ENCODE results near the gene ERG. TPM values are rescaled to one million over a fixed set of nuclear protein-coding genes. Genes with fewer than 3 reads are reported as not detected.

Gene ERG
- total RNA-seq, 1 experiment from 2014 or later, result not detected

DNA sequence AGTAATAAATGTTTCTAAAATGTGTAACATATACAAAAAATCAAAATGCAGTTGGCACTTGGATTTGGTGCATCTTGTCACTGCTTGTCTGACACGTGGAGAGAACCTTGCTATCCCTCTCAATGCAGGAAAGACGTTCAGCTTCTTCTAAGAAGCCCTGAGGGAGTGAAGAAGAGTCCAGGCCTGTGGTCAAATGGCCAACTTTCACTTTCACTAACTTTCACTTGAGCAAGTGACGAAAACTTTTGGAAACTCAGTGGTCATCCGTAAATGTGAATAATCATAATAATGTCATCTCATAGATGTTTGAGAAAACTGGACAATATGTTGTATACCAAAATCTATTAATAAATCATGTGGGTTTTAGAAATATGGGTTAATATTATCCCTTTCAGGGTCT, 61.9 kb downstream of the ERG start:
- TF ChIP-seq, protein P1, sequence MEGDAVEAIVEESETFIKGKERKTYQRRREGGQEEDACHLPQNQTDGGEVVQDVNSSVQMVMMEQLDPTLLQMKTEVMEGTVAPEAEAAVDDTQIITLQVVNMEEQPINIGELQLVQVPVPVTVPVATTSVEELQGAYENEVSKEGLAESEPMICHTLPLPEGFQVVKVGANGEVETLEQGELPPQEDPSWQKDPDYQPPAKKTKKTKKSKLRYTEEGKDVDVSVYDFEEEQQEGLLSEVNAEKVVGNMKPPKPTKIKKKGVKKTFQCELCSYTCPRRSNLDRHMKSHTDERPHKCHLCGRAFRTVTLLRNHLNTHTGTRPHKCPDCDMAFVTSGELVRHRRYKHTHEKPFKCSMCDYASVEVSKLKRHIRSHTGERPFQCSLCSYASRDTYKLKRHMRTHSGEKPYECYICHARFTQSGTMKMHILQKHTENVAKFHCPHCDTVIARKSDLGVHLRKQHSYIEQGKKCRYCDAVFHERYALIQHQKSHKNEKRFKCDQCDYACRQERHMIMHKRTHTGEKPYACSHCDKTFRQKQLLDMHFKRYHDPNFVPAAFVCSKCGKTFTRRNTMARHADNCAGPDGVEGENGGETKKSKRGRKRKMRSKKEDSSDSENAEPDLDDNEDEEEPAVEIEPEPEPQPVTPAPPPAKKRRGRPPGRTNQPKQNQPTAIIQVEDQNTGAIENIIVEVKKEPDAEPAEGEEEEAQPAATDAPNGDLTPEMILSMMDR (IDR thresholded peaks at IDR 0.05; ENCODE audit: unreplicated experiment), result no peak
- peaks cover 6% of the 10 kb centered on the region for H3K4me1 Mint-ChIP-seq (ENCODE audit: low read depth, unreplicated experiment)
- CTCF ChIA-PET, result no interaction called here
- BruUV-seq (replicated peaks), result no TSS peak
- peaks cover 48% of the 10 kb centered on the region for H3K27me3 Mint-ChIP-seq (ENCODE audit: unreplicated experiment)
- intact Hi-C loops (cut with micrococcal nuclease; ENCODE audit: unreplicated experiment), result no loop called here
- no peak for DNase-seq
- no peaks in the 10 kb centered on the region for H3K36me3 Mint-ChIP-seq (ENCODE audit: insufficient read depth, unreplicated experiment)
- no peak overlapping the region for H3K27ac Mint-ChIP-seq (ENCODE audit: unreplicated experiment)
- no peak overlapping the region for H3K4me3 Mint-ChIP-seq (ENCODE audit: low read depth, unreplicated experiment)
- H3K9me3 Mint-ChIP-seq (ENCODE audit: low read depth, unreplicated experiment), result no peaks in the 10 kb centered on the region

GRCh38 chr21:38434913-38435533, 63.3 kb downstream of the ERG start:
- TF ChIP-seq, protein P1 (IDR thresholded peaks at IDR 0.05; ENCODE audit: unreplicated experiment), result no peak
- CTCF ChIA-PET, result no interaction called here
- Mint-ChIP-seq H3K4me3 (ENCODE audit: low read depth, unreplicated experiment) (no peak overlapping the region), H3K9me3 (ENCODE audit: low read depth, unreplicated experiment) (no peaks in the 10 kb centered on the region), H3K36me3 (ENCODE audit: insufficient read depth, unreplicated experiment) (no peaks in the 10 kb centered on the region), H3K4me1 (ENCODE audit: low read depth, unreplicated experiment) (peaks cover 6% of the 10 kb centered on the region), H3K27ac (ENCODE audit: unreplicated experiment) (no peak overlapping the region), H3K27me3 (ENCODE audit: unreplicated experiment) (peaks cover 60% of the 10 kb centered on the region)
- no peak for DNase-seq
- intact Hi-C loops (cut with micrococcal nuclease; ENCODE audit: unreplicated experiment), result no loop called here
- BruUV-seq (replicated peaks), result no TSS peak

DNA sequence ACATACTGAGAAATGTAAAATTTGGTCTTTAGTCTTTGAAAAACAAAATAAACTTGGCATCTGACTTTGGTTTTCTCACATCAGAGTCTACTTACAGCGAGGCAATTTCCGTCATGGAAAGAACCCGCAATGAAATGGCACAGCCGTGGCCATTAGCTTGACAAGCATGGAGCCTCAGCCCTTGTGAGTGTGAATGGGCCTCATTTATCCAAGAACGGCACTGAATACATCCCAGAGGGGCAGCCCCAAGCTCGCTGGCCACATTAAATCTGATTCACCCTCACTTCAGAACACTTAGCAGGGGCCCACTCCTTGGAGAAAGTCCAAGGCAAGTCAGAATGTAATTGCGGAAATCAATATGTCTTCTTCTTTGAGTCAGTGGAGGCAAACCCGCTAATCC, 64.8 kb downstream of the ERG start:
- Mint-ChIP-seq H3K9me3 (ENCODE audit: low read depth, unreplicated experiment) (no peaks in the 10 kb centered on the region), H3K36me3 (ENCODE audit: insufficient read depth, unreplicated experiment) (no peaks in the 10 kb centered on the region), H3K4me3 (ENCODE audit: low read depth, unreplicated experiment) (no peak overlapping the region), H3K27ac (ENCODE audit: unreplicated experiment) (no peak overlapping the region), H3K27me3 (ENCODE audit: unreplicated experiment) (peaks cover 49% of the 10 kb centered on the region), H3K4me1 (ENCODE audit: low read depth, unreplicated experiment) (peaks cover 6% of the 10 kb centered on the region)
- CTCF ChIA-PET, result no interaction called here
- intact Hi-C loops (cut with micrococcal nuclease; ENCODE audit: unreplicated experiment), result no loop called here
- no peak for DNase-seq
- no TSS peak for BruUV-seq (replicated peaks)
- TF ChIP-seq, protein P1 (IDR thresholded peaks at IDR 0.05; ENCODE audit: unreplicated experiment), result no peak

GRCh38 chr21:38430401-38430984, 67.8 kb downstream of the ERG start:
- no peaks in the 10 kb centered on the region for H3K36me3 Mint-ChIP-seq (ENCODE audit: insufficient read depth, unreplicated experiment)
- H3K4me3 Mint-ChIP-seq (ENCODE audit: low read depth, unreplicated experiment), result no peak overlapping the region
- TF ChIP-seq, protein P1 (IDR thresholded peaks at IDR 0.05; ENCODE audit: unreplicated experiment), result no peak
- H3K27me3 Mint-ChIP-seq (ENCODE audit: unreplicated experiment), result peaks cover 58% of the 10 kb centered on the region
- no peak overlapping the region for H3K27ac Mint-ChIP-seq (ENCODE audit: unreplicated experiment)
- no peak for DNase-seq
- H3K4me1 Mint-ChIP-seq (ENCODE audit: low read depth, unreplicated experiment), result peaks cover 5% of the 10 kb centered on the region
- BruUV-seq (replicated peaks), result no TSS peak
- CTCF ChIA-PET, result no interaction called here
- intact Hi-C loops (cut with micrococcal nuclease; ENCODE audit: unreplicated experiment), result no loop called here
- no peaks in the 10 kb centered on the region for H3K9me3 Mint-ChIP-seq (ENCODE audit: low read depth, unreplicated experiment)

Data from Calu3 (cell line).